ENCODE data around the gene SHC3.

GRCh38 chr9:89104821-89105220, 73.8 kb downstream of the SHC3 start:
- TF ChIP-seq, protein P1, sequence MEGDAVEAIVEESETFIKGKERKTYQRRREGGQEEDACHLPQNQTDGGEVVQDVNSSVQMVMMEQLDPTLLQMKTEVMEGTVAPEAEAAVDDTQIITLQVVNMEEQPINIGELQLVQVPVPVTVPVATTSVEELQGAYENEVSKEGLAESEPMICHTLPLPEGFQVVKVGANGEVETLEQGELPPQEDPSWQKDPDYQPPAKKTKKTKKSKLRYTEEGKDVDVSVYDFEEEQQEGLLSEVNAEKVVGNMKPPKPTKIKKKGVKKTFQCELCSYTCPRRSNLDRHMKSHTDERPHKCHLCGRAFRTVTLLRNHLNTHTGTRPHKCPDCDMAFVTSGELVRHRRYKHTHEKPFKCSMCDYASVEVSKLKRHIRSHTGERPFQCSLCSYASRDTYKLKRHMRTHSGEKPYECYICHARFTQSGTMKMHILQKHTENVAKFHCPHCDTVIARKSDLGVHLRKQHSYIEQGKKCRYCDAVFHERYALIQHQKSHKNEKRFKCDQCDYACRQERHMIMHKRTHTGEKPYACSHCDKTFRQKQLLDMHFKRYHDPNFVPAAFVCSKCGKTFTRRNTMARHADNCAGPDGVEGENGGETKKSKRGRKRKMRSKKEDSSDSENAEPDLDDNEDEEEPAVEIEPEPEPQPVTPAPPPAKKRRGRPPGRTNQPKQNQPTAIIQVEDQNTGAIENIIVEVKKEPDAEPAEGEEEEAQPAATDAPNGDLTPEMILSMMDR (IDR thresholded peaks at IDR 0.05) = no peak
- TF ChIP-seq POLR2A (IDR thresholded peaks at IDR 0.05) = no peak
